Activated naive CD4-positive, alpha-beta T cell treated with anti-CD3 and anti-CD28 coated beads, Interleukin-2, amount 10 ng/mL, durations not matched to agents 7 days and 5 days (primary cell): ENCODE results near the gene FUT7.

ENCODE experiments used
- CTCF ChIA-PET: fragments of 350-600 bp; sonication (Branson Sonifier 250); formaldehyde crosslinking; loops from one replicate; lab custom pipeline; 2021; ENCODE audit warnings: antibody characterized with exemption; lab: Charles Lee
- DNase-seq: peaks from one replicate; pipeline ENCODE4 v3.0.0-alpha.2; 2020
- H3K27ac Mint-ChIP-seq: one replicate; pipeline ENCODE4 v1.8.0; 2021; ENCODE audit warnings: mild to moderate bottlenecking, moderate library complexity, mixed read lengths
- H3K27me3 Mint-ChIP-seq: one replicate; pipeline ENCODE4 v1.8.0; 2021; ENCODE audit warnings: mild to moderate bottlenecking, mixed read lengths
- H3K36me3 Mint-ChIP-seq: one replicate; pipeline ENCODE4 v1.8.0; 2021; ENCODE audit warnings: mixed read lengths
- H3K4me1 Mint-ChIP-seq: one replicate; pipeline ENCODE4 v1.8.0; 2021; ENCODE audit warnings: mixed read lengths
- H3K4me3 Mint-ChIP-seq: one replicate; pipeline ENCODE4 v1.8.0; 2021; ENCODE audit warnings: mild to moderate bottlenecking, moderate library complexity, mixed read lengths
- H3K9me3 Mint-ChIP-seq: one replicate; pipeline ENCODE4 v1.8.0; 2021; ENCODE audit warnings: mixed read lengths

FUT7 gene

GRCh38 chr9:137028263-137029057 is 3.4 kb downstream of the FUT7 start:
- H3K27me3 Mint-ChIP-seq: peaks cover 35% of the 10 kb centered on the region
- peak; percentile 75 for DNase-seq
- peak overlapping the region; percentile 87 for H3K27ac Mint-ChIP-seq
- peaks cover 52% of the 10 kb centered on the region for H3K4me1 Mint-ChIP-seq
- CTCF ChIA-PET: interaction anchor here (0.7 to 3.6 kb wide), 37 partner anchors 8 to 315 kb away, joined by 3 to 22 read pairs (median 5); partner anchors contain the start of genes AJM1, CLIC3, CYSRT1 and FBXW5
- H3K4me3 Mint-ChIP-seq: peak overlapping the region; percentile 71
- no peaks in the 10 kb centered on the region for H3K9me3 Mint-ChIP-seq
- H3K36me3 Mint-ChIP-seq: no peaks in the 10 kb centered on the region

- Mint-ChIP-seq H3K27ac (peak within 1 kb of the TSS; percentile 87), H3K9me3 (no peaks in the 10 kb centered on the region), H3K4me3 (peak within 1 kb of the TSS; percentile 74), H3K27me3 (peaks cover 35% of the 10 kb centered on the region), H3K4me1 (peaks cover 45% of the 10 kb centered on the region), H3K36me3 (no peaks in the 10 kb centered on the region)
- no peak for DNase-seq
- CTCF ChIA-PET: interaction anchor here (1.0 to 3.6 kb wide), 8 partner anchors 7 to 249 kb away, joined by 3 to 22 read pairs (median 10); no protein-coding TSS in a partner anchor
Observed at GRCh38 chr9:137027369-137028262, 4.3 kb downstream of the FUT7 start, which contains the start of gene ABCA2. Gene ABCA2, minus strand, starts transcription at chr9:137028237. Its CDS starts 97 bp downstream, at chr9:137028140.

- H3K9me3 Mint-ChIP-seq: no peaks in the 10 kb centered on the region
- H3K4me1 Mint-ChIP-seq: peaks cover 40% of the 10 kb centered on the region
- H3K27me3 Mint-ChIP-seq: peaks cover 32% of the 10 kb centered on the region
- H3K4me3 Mint-ChIP-seq: peak overlapping the region; percentile 74
- H3K36me3 Mint-ChIP-seq: no peaks in the 10 kb centered on the region
- DNase-seq: no peak
- CTCF ChIA-PET: interaction anchor here (1.0 to 2.7 kb wide), 6 partner anchors 8 to 79 kb away, joined by 3 to 13 read pairs (median 4); partner anchors contain the start of gene NPDC1
- H3K27ac Mint-ChIP-seq: no peak overlapping the region
Observed at GRCh38 chr9:137026828-137027227, 5.1 kb downstream of the FUT7 start.

- no peak for DNase-seq
- H3K4me1 Mint-ChIP-seq: peaks cover 37% of the 10 kb centered on the region
- CTCF ChIA-PET: interaction anchor here (1.2 to 2.7 kb wide), 4 partner anchors 9 to 79 kb away, joined by 3 to 13 read pairs (median 4); partner anchors contain the start of gene NPDC1
- H3K27ac Mint-ChIP-seq: no peak overlapping the region
- no peak overlapping the region for H3K4me3 Mint-ChIP-seq
- no peaks in the 10 kb centered on the region for H3K36me3 Mint-ChIP-seq
- peaks cover 31% of the 10 kb centered on the region for H3K27me3 Mint-ChIP-seq
- no peaks in the 10 kb centered on the region for H3K9me3 Mint-ChIP-seq
Observed at GRCh38 chr9:137026384-137026783, 5.5 kb downstream of the FUT7 start.

- Mint-ChIP-seq H3K27ac (no peak overlapping the region), H3K9me3 (no peaks in the 10 kb centered on the region), H3K27me3 (peaks cover 25% of the 10 kb centered on the region), H3K36me3 (no peaks in the 10 kb centered on the region), H3K4me1 (peaks cover 31% of the 10 kb centered on the region), H3K4me3 (no peak overlapping the region)
- CTCF ChIA-PET: interaction anchor here (1.2 to 2.7 kb wide), 4 partner anchors 9 to 78 kb away, joined by 3 to 13 read pairs (median 4); partner anchors contain the start of gene NPDC1
- no peak for DNase-seq
Observed at GRCh38 chr9:137025517-137025966, 6.3 kb downstream of the FUT7 start.

GRCh38 chr9:137023583-137023991 is 8.3 kb downstream of the FUT7 start:
- Mint-ChIP-seq H3K27ac (no peak overlapping the region), H3K9me3 (no peaks in the 10 kb centered on the region), H3K27me3 (peaks cover 11% of the 10 kb centered on the region), H3K36me3 (no peaks in the 10 kb centered on the region), H3K4me3 (no peak overlapping the region), H3K4me1 (peaks cover 12% of the 10 kb centered on the region)
- CTCF ChIA-PET: interaction anchor here (0.5 to 1.9 kb wide), 4 partner anchors 12 to 354 kb away, joined by 3 to 7 read pairs (median 3); no protein-coding TSS in a partner anchor
- DNase-seq: no peak

GRCh38 chr9:137023157-137023556 is 8.7 kb downstream of the FUT7 start:
- DNase-seq: no peak
- no peak overlapping the region for H3K27ac Mint-ChIP-seq
- CTCF ChIA-PET: interaction anchor here (0.5 to 1.9 kb wide), 4 partner anchors 12 to 355 kb away, joined by 3 to 7 read pairs (median 3); no protein-coding TSS in a partner anchor
- H3K4me3 Mint-ChIP-seq: no peak overlapping the region
- no peaks in the 10 kb centered on the region for H3K9me3 Mint-ChIP-seq
- H3K36me3 Mint-ChIP-seq: no peaks in the 10 kb centered on the region
- H3K4me1 Mint-ChIP-seq: peaks cover 12% of the 10 kb centered on the region
- peaks cover 10% of the 10 kb centered on the region for H3K27me3 Mint-ChIP-seq

GRCh38 chr9:137022662-137023008 is 9.3 kb downstream of the FUT7 start:
- H3K27me3 Mint-ChIP-seq: peaks cover 10% of the 10 kb centered on the region
- no peak overlapping the region for H3K4me3 Mint-ChIP-seq
- DNase-seq: no peak
- no peak overlapping the region for H3K27ac Mint-ChIP-seq
- H3K9me3 Mint-ChIP-seq: no peaks in the 10 kb centered on the region
- no peaks in the 10 kb centered on the region for H3K36me3 Mint-ChIP-seq
- CTCF ChIA-PET: interaction anchor here (1.1 to 1.5 kb wide), 2 partner anchors 14 to 23 kb away, joined by 3 read pairs; no protein-coding TSS in a partner anchor
- peaks cover 12% of the 10 kb centered on the region for H3K4me1 Mint-ChIP-seq

GRCh38 chr9:137021979-137022661 is 9.8 kb downstream of the FUT7 start:
- no peaks in the 10 kb centered on the region for H3K9me3 Mint-ChIP-seq
- peak; percentile 82 for DNase-seq
- H3K27ac Mint-ChIP-seq: peak overlapping the region; percentile 38
- peaks cover 6% of the 10 kb centered on the region for H3K27me3 Mint-ChIP-seq
- H3K36me3 Mint-ChIP-seq: no peaks in the 10 kb centered on the region
- H3K4me3 Mint-ChIP-seq: no peak overlapping the region
- CTCF ChIA-PET: interaction anchor here (1.1 to 3.9 kb wide), 4 partner anchors 8 to 74 kb away, joined by 3 to 22 read pairs (median 3); partner anchors contain the start of gene ABCA2
- peaks cover 10% of the 10 kb centered on the region for H3K4me1 Mint-ChIP-seq

GRCh38 chr9:137021568-137021978 is 10.3 kb downstream of the FUT7 start:
- peaks cover 5% of the 10 kb centered on the region for H3K36me3 Mint-ChIP-seq
- peaks cover 2% of the 10 kb centered on the region for H3K27me3 Mint-ChIP-seq
- H3K4me1 Mint-ChIP-seq: peaks cover 7% of the 10 kb centered on the region
- H3K4me3 Mint-ChIP-seq: no peak overlapping the region
- no peak for DNase-seq
- CTCF ChIA-PET: interaction anchor here (1.2 to 3.9 kb wide), 3 partner anchors 8 to 74 kb away, joined by 3 to 22 read pairs (median 3); partner anchors contain the start of gene ABCA2
- no peak overlapping the region for H3K27ac Mint-ChIP-seq
- H3K9me3 Mint-ChIP-seq: no peaks in the 10 kb centered on the region

GRCh38 chr9:137020771-137021567 is 10.9 kb downstream of the FUT7 start:
- H3K36me3 Mint-ChIP-seq: peaks cover 5% of the 10 kb centered on the region
- H3K4me1 Mint-ChIP-seq: peaks cover 5% of the 10 kb centered on the region
- no peaks in the 10 kb centered on the region for H3K9me3 Mint-ChIP-seq
- DNase-seq: no peak
- no peak overlapping the region for H3K27ac Mint-ChIP-seq
- H3K27me3 Mint-ChIP-seq: no peaks in the 10 kb centered on the region
- H3K4me3 Mint-ChIP-seq: no peak overlapping the region
- CTCF ChIA-PET: interaction anchor here (1.2 to 3.9 kb wide), 3 partner anchors 9 to 73 kb away, joined by 3 to 22 read pairs (median 3); partner anchors contain the start of gene ABCA2

GRCh38 chr9:137019891-137020683 is 11.8 kb downstream of the FUT7 start:
- no peak overlapping the region for H3K4me3 Mint-ChIP-seq
- H3K9me3 Mint-ChIP-seq: no peaks in the 10 kb centered on the region
- CTCF ChIA-PET: interaction anchor here (3.9 kb wide), 1 partner anchor 10 kb away, joined by 22 read pairs; the partner anchor contains the start of gene ABCA2
- no peak overlapping the region for H3K27ac Mint-ChIP-seq
- peaks cover 5% of the 10 kb centered on the region for H3K4me1 Mint-ChIP-seq
- peaks cover 5% of the 10 kb centered on the region for H3K36me3 Mint-ChIP-seq
- no peaks in the 10 kb centered on the region for H3K27me3 Mint-ChIP-seq
- DNase-seq: no peak
